Measurements from ENCODE around the gene SEMA4D.

- TF ChIP-seq POLR2A (IDR thresholded peaks at IDR 0.05) (no peak), CTCF (IDR thresholded peaks at IDR 0.05) (no peak), POLR2AphosphoS5 (IDR thresholded peaks at IDR 0.05) (no peak)
Observed at GRCh38 chr9:89360465-89360864, 137.4 kb downstream of the SEMA4D start.
